ENCODE results near the gene TSHB.

DNA sequence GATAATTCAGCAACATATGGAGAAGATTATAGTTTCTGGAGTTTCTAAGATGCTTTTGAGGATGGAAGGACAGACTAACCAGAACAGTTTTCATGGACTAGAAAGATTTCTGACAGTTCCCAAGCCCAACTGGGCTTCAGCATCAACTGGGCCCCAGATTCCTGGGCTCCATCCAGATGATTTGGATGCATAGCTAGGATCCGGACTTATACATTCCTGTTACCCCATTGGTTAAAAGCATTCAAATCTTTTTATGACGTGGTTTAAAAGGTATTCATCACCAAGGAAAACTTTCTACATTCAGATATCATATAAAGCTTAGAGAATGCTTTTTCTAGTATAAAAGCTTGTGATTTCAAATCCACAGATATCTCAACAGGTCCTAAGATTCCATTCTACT, 29.7 kb downstream of the TSHB start:
- TF ChIP-seq, protein P1, sequence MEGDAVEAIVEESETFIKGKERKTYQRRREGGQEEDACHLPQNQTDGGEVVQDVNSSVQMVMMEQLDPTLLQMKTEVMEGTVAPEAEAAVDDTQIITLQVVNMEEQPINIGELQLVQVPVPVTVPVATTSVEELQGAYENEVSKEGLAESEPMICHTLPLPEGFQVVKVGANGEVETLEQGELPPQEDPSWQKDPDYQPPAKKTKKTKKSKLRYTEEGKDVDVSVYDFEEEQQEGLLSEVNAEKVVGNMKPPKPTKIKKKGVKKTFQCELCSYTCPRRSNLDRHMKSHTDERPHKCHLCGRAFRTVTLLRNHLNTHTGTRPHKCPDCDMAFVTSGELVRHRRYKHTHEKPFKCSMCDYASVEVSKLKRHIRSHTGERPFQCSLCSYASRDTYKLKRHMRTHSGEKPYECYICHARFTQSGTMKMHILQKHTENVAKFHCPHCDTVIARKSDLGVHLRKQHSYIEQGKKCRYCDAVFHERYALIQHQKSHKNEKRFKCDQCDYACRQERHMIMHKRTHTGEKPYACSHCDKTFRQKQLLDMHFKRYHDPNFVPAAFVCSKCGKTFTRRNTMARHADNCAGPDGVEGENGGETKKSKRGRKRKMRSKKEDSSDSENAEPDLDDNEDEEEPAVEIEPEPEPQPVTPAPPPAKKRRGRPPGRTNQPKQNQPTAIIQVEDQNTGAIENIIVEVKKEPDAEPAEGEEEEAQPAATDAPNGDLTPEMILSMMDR (conservative IDR thresholded peaks at IDR 0.05 in 1 of 2, IDR thresholded peaks at IDR 0.05 in 1 of 2; ENCODE audit: low read depth in 1 of 2, low read length in 2 of 2): no peak
- TF ChIP-seq EZH2 (IDR thresholded peaks at IDR 0.05; ENCODE audit: low read length, missing control alignments): no peak
